ENCODE data around the gene TRIM61. TPM values are rescaled to one million over a fixed set of nuclear protein-coding genes. Genes with fewer than 3 reads are reported as not detected.

Gene TRIM61
- total and polyA plus RNA-seq, 9 of the 15 experiments (the other 6 are each of a cell fraction or from before 2014, with no cell fraction given), result 0.07 to 0.92 (median 0.42) TPM

- TF ChIP-seq ZBTB40 (IDR thresholded peaks at IDR 0.05) (peak; percentile 87), ZBTB40 (CRISPR knock-in tag; IDR thresholded peaks at IDR 0.05) (no peak), SRSF9 (IDR thresholded peaks at IDR 0.05; ENCODE audit: borderline replicate concordance, low read depth, low read length) (no peak), ZNF609 (CRISPR knock-in tag; IDR thresholded peaks at IDR 0.05; ENCODE audit: borderline replicate concordance) (no peak), ZNF512 (tag; IDR thresholded peaks at IDR 0.05) (no peak), POLR2B (IDR thresholded peaks at IDR 0.05; ENCODE audit: low read depth, partially characterized antibody) (no peak), POLR2AphosphoS2 (IDR thresholded peaks at IDR 0.05; ENCODE audit: low read length) (no peak), ZNF584 (CRISPR knock-in tag; IDR thresholded peaks at IDR 0.05; ENCODE audit: low read depth) (no peak), FOS (IDR thresholded peaks at IDR 0.05; ENCODE audit: extremely low read depth, insufficient read length) (no peak), ZSCAN29 (IDR thresholded peaks at IDR 0.05) (no peak), GABPA (tag; conservative IDR thresholded peaks at IDR 0.05; ENCODE audit: low read depth) (peak; percentile 93)
These were observed 20.5 kb downstream of the TRIM61 start (continued) for GRCh38 chr4:164956766-164957643.

Data from K562 (cell line).